BJ (cell line): Measurements from ENCODE around the gene PCDH8. TPM values are rescaled to one million over a fixed set of nuclear protein-coding genes. Genes with fewer than 3 reads are reported as not detected.
A peak's percentile ranks its signal among the peaks of the same experiment; 100 is the strongest.

ENCODE experiments used
- CTCF ChIA-PET: fragments of 350-600 bp; formaldehyde crosslinking; extraction: SDS; loops from one replicate; lab custom pipeline; 2021; ENCODE audit warnings: antibody characterized with exemption, inconsistent platforms; lab: Yijun Ruan, JAX
- POLR2A ChIA-PET: fragments of 300-600 bp; sonication (Branson Sonifier 250); formaldehyde crosslinking; extraction: SDS; loops from one replicate; lab custom pipeline; 2021; ENCODE audit warnings: antibody characterized with exemption; lab: Charles Lee
- DNase-seq: peaks from one replicate; pipeline ENCODE4 v3.0.0-alpha.2; 2011; ENCODE audit warnings: low read depth
- H3K27me3 ChIP-seq: 2 replicates; pipeline ENCODE4 v1.6.0; 2011; ENCODE audit warnings: low read length; ENCODE audit not compliant: control insufficient read depth, insufficient read depth
- H3K36me3 ChIP-seq: 2 replicates; pipeline ENCODE4 v1.5.1; 2011; ENCODE audit warnings: low read length; ENCODE audit not compliant: control insufficient read depth, insufficient read depth
- H3K4me3 ChIP-seq: 2 replicates; pipeline ENCODE4 v1.5.1; 2011; ENCODE audit warnings: low read depth, mild to moderate bottlenecking, control low read depth, low read length
- polyA plus RNA-seq: library from polyadenylated mRNA; depleted of rRNA; stranded (reverse); fragments of >200 nt; gene quantifications from 2 replicates; pipeline ENCODE4 v1.2.3, GENCODE V29; 2011
- TF ChIP-seq, protein P1 (sequence below): IDR thresholded peaks from 2 replicates; pipeline ENCODE4 v1.5.1; 2011; ENCODE audit warnings: low read depth, mild to moderate bottlenecking, control low read depth, inconsistent platforms, low read length, moderate library complexity; ENCODE audit not compliant: insufficient read depth

Gene PCDH8
- polyA plus RNA-seq, 1 experiment, result 1.8 TPM

DNA sequence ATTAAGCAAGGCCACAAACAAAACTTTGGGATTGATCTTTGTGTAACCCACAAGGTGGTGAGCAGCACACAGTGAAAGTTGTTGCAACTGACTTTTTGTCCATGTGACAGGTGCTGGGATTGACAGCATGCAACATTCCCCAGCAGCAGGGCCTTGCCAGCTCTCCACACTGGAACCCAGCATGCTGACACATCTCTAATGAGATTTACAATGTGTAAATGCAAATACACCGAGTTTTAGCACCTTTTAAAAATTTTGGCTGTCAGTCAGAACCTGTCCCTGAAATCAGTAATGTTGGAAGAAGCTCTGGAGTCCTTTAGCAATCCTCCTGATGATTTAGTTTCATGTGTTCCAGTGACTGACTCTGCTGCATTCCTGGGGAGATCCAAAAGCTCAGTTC lies 16.5 kb upstream of the PCDH8 start:
- TF ChIP-seq, protein P1, sequence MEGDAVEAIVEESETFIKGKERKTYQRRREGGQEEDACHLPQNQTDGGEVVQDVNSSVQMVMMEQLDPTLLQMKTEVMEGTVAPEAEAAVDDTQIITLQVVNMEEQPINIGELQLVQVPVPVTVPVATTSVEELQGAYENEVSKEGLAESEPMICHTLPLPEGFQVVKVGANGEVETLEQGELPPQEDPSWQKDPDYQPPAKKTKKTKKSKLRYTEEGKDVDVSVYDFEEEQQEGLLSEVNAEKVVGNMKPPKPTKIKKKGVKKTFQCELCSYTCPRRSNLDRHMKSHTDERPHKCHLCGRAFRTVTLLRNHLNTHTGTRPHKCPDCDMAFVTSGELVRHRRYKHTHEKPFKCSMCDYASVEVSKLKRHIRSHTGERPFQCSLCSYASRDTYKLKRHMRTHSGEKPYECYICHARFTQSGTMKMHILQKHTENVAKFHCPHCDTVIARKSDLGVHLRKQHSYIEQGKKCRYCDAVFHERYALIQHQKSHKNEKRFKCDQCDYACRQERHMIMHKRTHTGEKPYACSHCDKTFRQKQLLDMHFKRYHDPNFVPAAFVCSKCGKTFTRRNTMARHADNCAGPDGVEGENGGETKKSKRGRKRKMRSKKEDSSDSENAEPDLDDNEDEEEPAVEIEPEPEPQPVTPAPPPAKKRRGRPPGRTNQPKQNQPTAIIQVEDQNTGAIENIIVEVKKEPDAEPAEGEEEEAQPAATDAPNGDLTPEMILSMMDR, result no peak
- ChIA-PET POLR2A (no interaction called here), CTCF (interaction anchor here (0.7 to 2.5 kb wide), 2 partner anchors 336 to 1121 kb away, joined by 3 to 9 read pairs; no protein-coding TSS in a partner anchor)
- Histone ChIP-seq H3K36me3 (no peaks in the 10 kb centered on the region), H3K4me3 (no peak overlapping the region), H3K27me3 (no peaks in the 10 kb centered on the region)
- DNase-seq, result no peak

DNA sequence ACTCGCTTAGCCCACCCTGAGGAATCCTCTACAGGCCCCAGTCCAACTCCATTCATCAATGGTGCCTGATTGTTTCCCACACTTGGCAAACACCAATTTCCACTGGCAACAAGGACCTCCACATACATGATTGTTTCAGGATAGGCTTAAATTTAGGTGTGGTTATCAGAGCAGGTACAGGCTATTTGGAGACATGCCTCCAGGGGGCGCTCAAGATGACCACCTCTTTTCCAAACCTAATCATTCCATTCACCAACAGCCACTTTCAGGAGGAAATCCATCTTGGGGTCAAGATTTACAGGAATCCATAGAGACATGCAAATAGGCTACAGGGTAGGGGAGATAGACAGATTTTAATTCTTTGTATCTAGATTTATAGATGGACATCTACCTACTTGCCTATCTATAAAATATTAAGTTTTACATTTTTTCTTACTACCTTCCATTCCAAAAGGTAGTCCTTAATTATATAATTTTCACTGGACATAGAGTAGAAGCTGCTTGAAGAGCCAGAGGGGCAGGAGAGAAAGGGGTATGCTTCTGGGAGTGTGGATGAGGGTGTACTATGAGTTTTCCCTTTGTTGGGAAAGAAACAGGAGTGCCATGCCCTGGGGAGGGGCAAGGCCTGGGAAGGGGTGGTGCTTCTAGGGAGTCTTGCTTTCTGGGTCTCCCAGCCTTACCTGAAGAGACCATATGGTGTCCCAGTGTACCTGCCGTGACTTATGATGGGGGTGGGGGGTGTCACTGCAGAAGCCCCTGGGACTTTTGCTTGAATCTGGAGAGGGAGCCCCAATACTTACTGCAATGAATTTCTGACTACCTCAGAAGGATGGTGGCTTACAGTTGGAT lies 14.1 kb upstream of the PCDH8 start:
- TF ChIP-seq, protein P1, result peak; percentile 56
- CTCF ChIA-PET, result interaction anchor here (0.6 to 2.5 kb wide), 7 partner anchors 10 to 338 kb away, joined by 3 to 9 read pairs (median 3); no protein-coding TSS in a partner anchor
- no peak for DNase-seq
- no peaks in the 10 kb centered on the region for H3K36me3 ChIP-seq
- no peak overlapping the region for H3K4me3 ChIP-seq
- H3K27me3 ChIP-seq, result no peaks in the 10 kb centered on the region
- POLR2A ChIA-PET, result no interaction called here

DNA sequence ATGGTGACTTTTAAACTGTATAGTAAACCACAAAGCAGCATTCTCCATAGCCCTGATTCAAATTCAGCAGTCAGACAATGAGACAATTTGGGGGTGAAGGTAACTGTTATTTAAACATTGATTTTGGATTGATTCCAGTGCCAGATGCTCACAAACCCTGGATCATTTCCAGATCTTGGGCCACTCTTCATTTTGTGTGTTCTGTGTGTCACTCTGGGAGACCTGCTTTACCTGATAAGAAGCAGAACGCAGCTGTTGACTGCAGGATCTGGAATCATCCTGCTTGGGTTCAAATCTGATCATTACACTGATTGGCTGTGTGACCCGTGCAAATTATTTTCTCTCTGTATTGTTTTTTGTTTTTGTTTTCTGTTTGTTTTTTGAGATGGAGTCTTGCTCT lies 4.0 kb upstream of the PCDH8 start:
- TF ChIP-seq, protein P1, result no peak
- DNase-seq, result no peak
- Histone ChIP-seq H3K27me3 (peaks cover 22% of the 10 kb centered on the region), H3K36me3 (no peaks in the 10 kb centered on the region), H3K4me3 (no peak overlapping the region)
- ChIA-PET POLR2A (no interaction called here), CTCF (no interaction called here)

DNA sequence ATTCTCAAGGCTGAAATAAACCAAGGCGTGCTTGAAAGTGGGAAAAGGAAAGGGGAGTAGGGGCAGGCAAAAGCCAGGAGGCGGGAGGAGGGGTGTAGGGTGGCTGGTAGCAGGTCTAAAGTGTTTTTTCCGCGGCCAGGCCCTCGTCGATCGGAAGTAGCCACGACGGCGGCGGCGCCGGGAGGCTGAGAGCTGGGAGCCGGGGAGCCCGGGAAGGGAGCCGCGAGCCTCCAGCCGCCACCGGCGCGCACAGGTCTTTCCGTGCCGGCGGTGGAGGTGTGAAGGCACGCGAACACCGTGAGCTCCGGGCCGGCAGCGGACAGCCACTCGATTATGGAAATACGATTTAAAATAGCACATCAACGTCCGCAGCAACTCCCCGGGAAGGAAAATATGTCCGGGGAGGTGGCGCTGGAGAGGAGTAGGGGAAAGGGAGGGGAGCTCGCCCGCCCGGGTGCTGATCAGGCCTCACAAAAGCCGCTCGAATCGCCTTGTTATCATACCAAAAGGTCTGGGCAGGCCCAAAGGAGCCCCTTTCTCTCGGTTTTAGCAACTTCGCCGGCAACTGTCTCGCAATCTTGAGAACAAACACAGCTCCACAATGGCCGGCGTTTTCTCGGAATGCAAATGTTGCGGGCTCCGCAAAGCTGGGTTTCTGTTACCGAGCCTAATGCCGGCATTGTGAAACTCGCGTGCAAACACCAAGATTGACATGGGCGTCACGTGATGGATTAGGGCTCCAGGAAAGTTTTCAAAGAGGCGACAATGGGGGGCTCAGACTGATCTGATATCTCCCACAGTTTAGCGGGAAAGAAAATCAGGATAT lies 2.9 kb upstream of the PCDH8 start:
- CTCF ChIA-PET, result interaction anchor here (0.8 to 1.4 kb wide), 2 partner anchors 11 to 300 kb away, joined by 3 to 4 read pairs; no protein-coding TSS in a partner anchor

More for the DNA sequence above, 2.9 kb upstream of the PCDH8 start:
- H3K27me3 ChIP-seq, result peaks cover 26% of the 10 kb centered on the region
- POLR2A ChIA-PET, result no interaction called here
- H3K4me3 ChIP-seq, result peak overlapping the region; percentile 52
- TF ChIP-seq, protein P1, result peak; percentile 15; the same call in 1 of the 2 replicates
- DNase-seq, result no peak
- H3K36me3 ChIP-seq, result no peaks in the 10 kb centered on the region
